Gastroesophageal sphincter (tissue), 3 donors: ENCODE data around the gene PARD3.

Source experiments
- POLR2A ChIP-seq, 2 donors: fragments of 450-650 bp; IDR thresholded peaks; one replicate each; pipeline ENCODE4 v1.6.1; 2017; ENCODE audit warnings: antibody characterized with exemption in 2 of 2, mild to moderate bottlenecking in 2 of 2, moderate library complexity in 1 of 2
- POLR2AphosphoS5 ChIP-seq: sonication (generic); formaldehyde crosslinking; IDR thresholded peaks from one replicate; pipeline ENCODE4 v1.6.1; 2017; ENCODE audit warnings: antibody characterized with exemption
- TF ChIP-seq, protein P1 (sequence below), 4 experiments: fragments of 200-600 bp in 2 of 4; fragments of 450-650 bp in 2 of 4; sonication (generic) in 1 of 4; IDR thresholded peaks; one replicate each; pipeline ENCODE4 v1.5.1; 2017 to 2019; ENCODE audit warnings: antibody characterized with exemption in 4 of 4, mild to moderate bottlenecking in 2 of 4, moderate library complexity in 2 of 4

DNA sequence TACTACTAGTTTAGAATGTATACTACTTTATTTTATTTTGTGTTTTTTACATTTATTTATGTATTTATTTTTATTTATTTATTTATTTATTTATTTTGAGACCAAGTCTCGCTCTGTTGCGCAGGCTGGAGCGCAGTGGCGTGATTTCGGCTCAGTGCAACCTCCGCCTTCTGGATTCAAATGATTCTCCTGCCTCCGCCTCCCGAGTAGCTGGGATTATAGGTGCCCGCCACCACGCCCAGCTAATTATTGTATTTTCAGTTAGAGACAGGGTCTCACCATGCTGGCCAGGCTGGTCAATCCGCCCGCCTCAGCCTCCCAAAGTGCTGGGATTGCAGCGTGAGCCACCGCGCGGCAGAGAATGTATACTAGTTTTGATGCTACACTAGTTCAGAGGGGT, 2.0 kb upstream of the PARD3 start:
- no peak for TF ChIP-seq POLR2A (IDR thresholded peaks at IDR 0.05)
- TF ChIP-seq, protein P1, sequence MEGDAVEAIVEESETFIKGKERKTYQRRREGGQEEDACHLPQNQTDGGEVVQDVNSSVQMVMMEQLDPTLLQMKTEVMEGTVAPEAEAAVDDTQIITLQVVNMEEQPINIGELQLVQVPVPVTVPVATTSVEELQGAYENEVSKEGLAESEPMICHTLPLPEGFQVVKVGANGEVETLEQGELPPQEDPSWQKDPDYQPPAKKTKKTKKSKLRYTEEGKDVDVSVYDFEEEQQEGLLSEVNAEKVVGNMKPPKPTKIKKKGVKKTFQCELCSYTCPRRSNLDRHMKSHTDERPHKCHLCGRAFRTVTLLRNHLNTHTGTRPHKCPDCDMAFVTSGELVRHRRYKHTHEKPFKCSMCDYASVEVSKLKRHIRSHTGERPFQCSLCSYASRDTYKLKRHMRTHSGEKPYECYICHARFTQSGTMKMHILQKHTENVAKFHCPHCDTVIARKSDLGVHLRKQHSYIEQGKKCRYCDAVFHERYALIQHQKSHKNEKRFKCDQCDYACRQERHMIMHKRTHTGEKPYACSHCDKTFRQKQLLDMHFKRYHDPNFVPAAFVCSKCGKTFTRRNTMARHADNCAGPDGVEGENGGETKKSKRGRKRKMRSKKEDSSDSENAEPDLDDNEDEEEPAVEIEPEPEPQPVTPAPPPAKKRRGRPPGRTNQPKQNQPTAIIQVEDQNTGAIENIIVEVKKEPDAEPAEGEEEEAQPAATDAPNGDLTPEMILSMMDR (IDR thresholded peaks at IDR 0.05), result no peak
- TF ChIP-seq POLR2AphosphoS5, result no peak
